Measurements from ENCODE around the gene GNAI3.

GNAI3 gene

GRCh38 chr1:109624201-109625010 is 76.0 kb downstream of the GNAI3 start:
- no peak for DNase-seq (ENCODE audit: low spot score)

DNA sequence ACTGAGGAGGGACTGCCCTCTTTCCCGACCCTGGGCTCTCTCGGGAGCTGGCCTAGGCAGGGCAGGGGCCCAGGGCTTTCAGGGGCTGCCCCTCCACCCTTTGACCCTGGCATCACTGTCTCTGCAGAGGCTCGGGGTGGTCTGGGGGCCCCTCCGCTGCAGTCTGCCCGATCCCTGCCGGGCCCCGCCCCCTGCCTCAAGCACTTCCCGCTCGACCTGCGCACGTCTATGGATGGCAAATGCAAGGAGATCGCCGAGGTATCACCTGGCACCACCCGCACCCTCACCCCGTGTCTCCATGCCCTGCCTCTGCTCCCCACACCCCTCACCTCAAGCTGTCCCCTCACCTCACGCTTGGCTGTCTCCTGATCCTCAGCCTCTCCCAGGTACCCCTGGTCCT is 76.8 kb downstream of the GNAI3 start:
- no peak for DNase-seq (ENCODE audit: low spot score)

GRCh38 chr1:109625601-109626560 is 77.5 kb downstream of the GNAI3 start:
- DNase-seq (ENCODE audit: low spot score), result no peak

- DNase-seq (ENCODE audit: low spot score), result no peak
Observed at GRCh38 chr1:109626682-109627408, 78.4 kb downstream of the GNAI3 start.

GRCh38 chr1:109627692-109628399 is 79.4 kb downstream of the GNAI3 start:
- no peak for DNase-seq (ENCODE audit: low spot score)

DNA sequence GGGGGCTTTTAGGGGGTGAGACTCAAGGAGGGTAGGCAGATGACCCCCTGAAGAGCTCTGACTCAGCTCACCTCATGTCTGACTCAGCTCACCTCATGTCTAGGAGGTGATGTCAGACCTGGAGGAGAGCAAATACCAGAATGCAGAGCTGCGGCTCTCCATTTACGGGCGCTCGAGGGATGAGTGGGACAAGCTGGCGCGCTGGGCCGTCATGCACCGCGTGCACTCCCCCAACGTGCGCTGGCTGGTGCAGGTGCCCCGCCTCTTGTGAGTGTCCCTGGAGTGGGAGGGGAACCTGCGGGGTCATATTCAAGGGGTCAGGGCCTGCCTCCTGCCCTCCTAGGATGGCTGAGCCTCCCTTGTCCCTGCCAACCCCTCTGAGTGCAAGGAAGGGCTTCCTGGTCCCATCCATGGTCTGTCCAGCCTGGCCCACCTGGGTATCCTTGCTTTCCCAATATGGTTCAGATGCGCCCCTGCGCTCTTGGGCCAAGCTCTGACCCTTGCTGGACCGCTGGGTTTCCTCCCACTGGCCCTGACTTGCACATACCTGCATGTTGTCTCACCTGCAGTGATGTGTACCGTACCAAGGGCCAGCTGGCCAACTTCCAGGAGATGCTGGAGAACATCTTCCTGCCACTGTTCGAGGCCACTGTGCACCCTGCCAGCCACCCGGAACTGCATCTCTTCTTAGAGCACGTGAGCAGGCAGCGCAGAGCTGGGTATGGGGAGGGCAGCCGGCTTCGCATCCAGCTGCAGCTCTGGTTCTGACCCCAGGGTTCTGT is 80.3 kb downstream of the GNAI3 start:
- DNase-seq (ENCODE audit: low spot score), result no peak

GRCh38 chr1:109629372-109630030 is 81.1 kb downstream of the GNAI3 start:
- no peak for DNase-seq (ENCODE audit: low spot score)

GRCh38 chr1:109630081-109630897 is 81.9 kb downstream of the GNAI3 start:
- DNase-seq (ENCODE audit: low spot score), result peak; percentile 90

DNA sequence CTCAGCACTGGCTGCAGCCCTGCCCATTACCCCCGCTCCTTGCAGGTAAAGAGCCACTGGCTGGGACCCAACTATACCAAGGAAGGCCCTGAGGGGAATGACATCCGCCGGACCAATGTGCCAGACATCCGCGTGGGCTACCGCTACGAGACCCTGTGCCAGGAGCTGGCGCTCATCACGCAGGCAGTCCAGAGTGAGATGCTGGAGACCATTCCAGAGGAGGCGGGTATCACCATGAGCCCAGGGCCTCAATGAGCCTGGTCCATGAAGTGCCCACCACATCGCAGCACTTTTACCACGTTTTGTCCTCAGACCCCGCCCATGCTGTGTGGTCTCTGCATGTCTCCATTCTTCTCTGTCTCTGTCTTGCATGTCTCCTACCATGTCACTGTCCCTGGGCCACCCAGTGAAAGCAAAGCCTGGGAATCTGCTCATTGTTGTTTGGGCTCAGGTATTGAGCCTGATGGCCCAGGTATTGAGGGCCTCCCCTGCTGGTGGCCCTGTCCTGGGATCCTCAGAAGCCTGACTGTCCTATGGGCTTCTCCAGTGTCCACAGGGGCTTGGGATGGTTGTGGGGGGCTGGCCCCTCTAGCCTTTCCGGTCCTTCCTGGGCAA is 82.6 kb downstream of the GNAI3 start:
- DNase-seq (ENCODE audit: low spot score), result no peak

DNA sequence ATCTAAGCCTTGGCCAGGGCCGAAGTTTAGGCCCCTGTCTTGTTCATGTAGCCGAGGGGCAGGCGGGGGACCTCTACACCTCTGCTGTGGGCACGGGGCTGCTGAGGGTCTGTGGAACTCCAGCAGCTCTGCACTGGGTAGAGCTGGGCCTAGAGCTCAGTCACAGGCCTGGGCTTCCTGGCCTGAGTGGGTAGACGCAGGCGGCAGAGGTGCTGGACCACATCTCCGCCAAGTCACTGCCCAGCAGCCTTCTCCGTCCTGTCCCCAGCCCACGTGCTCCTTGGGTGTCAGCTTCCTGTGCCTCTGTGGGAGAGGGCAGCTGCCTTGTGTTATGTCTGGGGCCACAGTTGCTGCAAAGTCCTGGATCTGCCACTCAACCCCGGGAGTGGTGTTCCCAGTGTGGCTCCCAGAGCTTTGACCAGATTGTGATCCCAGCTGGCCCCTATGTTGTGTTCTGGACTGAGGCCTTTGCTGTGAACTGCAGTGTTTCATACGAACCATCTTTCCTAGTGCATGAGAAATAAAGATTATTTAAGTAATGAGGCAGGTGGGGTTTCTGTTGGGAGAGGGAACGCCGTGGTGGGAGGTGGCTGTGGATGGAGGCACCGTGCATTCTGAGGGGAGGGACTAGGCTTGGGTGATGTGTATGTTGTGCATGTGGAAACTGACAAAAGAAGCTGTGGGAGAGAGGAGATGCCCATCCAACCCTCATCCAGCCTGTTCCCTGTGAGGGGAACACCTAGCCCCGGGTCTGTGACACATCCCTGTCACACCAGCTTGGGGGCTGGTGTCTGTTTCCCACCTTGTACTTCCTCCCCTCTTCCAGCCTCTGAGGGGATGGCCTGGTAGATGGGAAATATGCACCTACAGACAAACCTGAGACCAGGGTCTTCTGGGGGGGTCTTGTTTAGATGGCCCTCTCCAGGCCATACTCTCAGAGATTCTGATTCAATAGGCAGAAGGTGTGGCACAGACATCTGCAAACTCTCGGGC is 83.4 kb downstream of the GNAI3 start:
- DNase-seq (ENCODE audit: low spot score), result no peak

DNA sequence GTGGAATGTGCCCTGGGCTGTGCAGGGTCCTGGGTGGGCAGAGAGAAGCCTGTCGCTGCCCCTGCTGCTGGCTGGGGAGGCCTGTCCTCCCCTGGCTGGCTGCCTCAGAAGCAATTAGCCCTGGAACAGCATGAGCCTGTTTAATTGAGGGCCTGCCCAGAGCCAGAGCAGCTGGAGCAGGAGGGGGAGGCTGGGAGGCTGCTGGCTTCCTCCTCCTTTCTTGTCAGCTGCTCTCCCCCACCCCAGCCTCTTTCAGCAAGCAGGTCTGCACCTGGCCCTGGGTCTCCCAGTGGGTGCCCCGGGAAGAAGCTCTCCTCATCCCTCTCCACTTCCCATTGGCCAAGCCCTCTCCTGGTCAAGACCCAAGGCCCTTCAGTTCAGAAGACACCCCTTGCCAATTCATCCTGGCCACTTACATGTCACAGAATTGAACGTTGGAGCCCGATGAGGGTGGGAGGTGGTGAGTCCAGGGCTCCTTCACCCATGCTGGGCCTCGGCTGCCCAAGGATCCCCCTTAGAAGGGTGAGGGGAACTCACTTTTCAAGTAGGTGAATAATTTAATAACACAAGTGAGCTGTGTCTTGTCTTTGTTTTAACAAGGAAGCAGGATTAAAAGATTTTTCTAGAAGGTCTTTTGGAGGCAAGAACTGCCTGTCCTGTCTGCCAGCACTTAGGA is 84.4 kb downstream of the GNAI3 start:
- no peak for DNase-seq (ENCODE audit: low spot score)

GRCh38 chr1:109634292-109634691 is 85.9 kb downstream of the GNAI3 start:
- no peak for DNase-seq (ENCODE audit: low spot score)

- DNase-seq (ENCODE audit: low spot score), result no peak
Observed at GRCh38 chr1:109634771-109635750, 86.6 kb downstream of the GNAI3 start.

- no peak for DNase-seq (ENCODE audit: low spot score)
Observed at GRCh38 chr1:109635862-109636200, 87.4 kb downstream of the GNAI3 start.

- DNase-seq (ENCODE audit: low spot score), result peak; percentile 46
Observed at GRCh38 chr1:109636201-109636952, 88.0 kb downstream of the GNAI3 start.

Measured in iPS-NIHi11 (cell line).